GM12865 (cell line): ENCODE data around the gene MAP7D2.

Experiments used
- DNase-seq: peaks from one replicate; pipeline ENCODE4 v3.0.0; 2010; ENCODE audit warnings: low read depth
- H3K4me3 ChIP-seq: 2 replicates; pipeline ENCODE4 v1.5.1; 2011; ENCODE audit warnings: mild to moderate bottlenecking, low read depth, low read length, control low read depth
- CTCF ChIP-seq: IDR thresholded peaks from 2 replicates; pipeline ENCODE4 v1.5.1; 2011; ENCODE audit warnings: low read length, control low read depth, low read depth, inconsistent platforms; ENCODE audit not compliant: insufficient read depth; ENCODE audit errors: missing control alignments

Gene MAP7D2

GRCh38 chrX:20026278-20026677, 90.4 kb downstream of the MAP7D2 start:
- no peak for DNase-seq
- H3K4me3 ChIP-seq = no peak overlapping the region
- TF ChIP-seq CTCF = no peak

GRCh38 chrX:20019672-20020365, 96.9 kb downstream of the MAP7D2 start:
- H3K4me3 ChIP-seq = no peak overlapping the region
- no peak for DNase-seq
- TF ChIP-seq CTCF = no peak

GRCh38 chrX:20016616-20016945, 100.1 kb downstream of the MAP7D2 start:
- DNase-seq = no peak
- TF ChIP-seq CTCF = no peak
- H3K4me3 ChIP-seq = no peak overlapping the region

- DNase-seq = no peak
- H3K4me3 ChIP-seq = no peak overlapping the region
- TF ChIP-seq CTCF = no peak
These were observed 100.6 kb downstream of the MAP7D2 start for GRCh38 chrX:20015945-20016615.

- DNase-seq = peak; percentile 21
- no peak for TF ChIP-seq CTCF
- no peak overlapping the region for H3K4me3 ChIP-seq
These were observed 101.3 kb downstream of the MAP7D2 start for GRCh38 chrX:20015422-20015821.

GRCh38 chrX:20011608-20012007, 105.1 kb downstream of the MAP7D2 start:
- TF ChIP-seq CTCF = no peak
- no peak overlapping the region for H3K4me3 ChIP-seq
- DNase-seq = no peak
